Measurements from ENCODE around the gene TTC28.

Gene TTC28

GRCh38 chr22:28139961-28140360, 539.7 kb downstream of the TTC28 start:
- TF ChIP-seq CTCF (IDR thresholded peaks at IDR 0.05; ENCODE audit: control insufficient read depth, extremely low read depth, insufficient read depth) = no peak
- no peak for DNase-seq (ENCODE audit: low read depth)
- H3K4me3 ChIP-seq (ENCODE audit: low read depth, low read length) = no peak overlapping the region

- TF ChIP-seq CTCF (IDR thresholded peaks at IDR 0.05; ENCODE audit: control insufficient read depth, extremely low read depth, insufficient read depth) = no peak
- no peak overlapping the region for H3K4me3 ChIP-seq (ENCODE audit: low read depth, low read length)
- no peak for DNase-seq (ENCODE audit: low read depth)
Measured at GRCh38 chr22:28139516-28139915, 540.1 kb downstream of the TTC28 start.

GRCh38 chr22:28137036-28137435, 542.6 kb downstream of the TTC28 start:
- no peak overlapping the region for H3K4me3 ChIP-seq (ENCODE audit: low read depth, low read length)
- TF ChIP-seq CTCF (IDR thresholded peaks at IDR 0.05; ENCODE audit: control insufficient read depth, extremely low read depth, insufficient read depth) = no peak

GRCh38 chr22:28132466-28132865, 547.2 kb downstream of the TTC28 start:
- H3K4me3 ChIP-seq (ENCODE audit: low read depth, low read length) = no peak overlapping the region
- no peak for DNase-seq (ENCODE audit: low read depth)
- no peak for TF ChIP-seq CTCF (IDR thresholded peaks at IDR 0.05; ENCODE audit: control insufficient read depth, extremely low read depth, insufficient read depth)

More at GRCh38 chr22:28137036-28137435, 542.6 kb downstream of the TTC28 start:
- DNase-seq (ENCODE audit: low read depth) = no peak

- TF ChIP-seq CTCF (IDR thresholded peaks at IDR 0.05; ENCODE audit: control insufficient read depth, extremely low read depth, insufficient read depth) = no peak
- H3K4me3 ChIP-seq (ENCODE audit: low read depth, low read length) = no peak overlapping the region
- DNase-seq (ENCODE audit: low read depth) = no peak
Measured at GRCh38 chr22:28129319-28129962, 550.2 kb downstream of the TTC28 start.

GRCh38 chr22:28128827-28129226, 550.8 kb downstream of the TTC28 start:
- H3K4me3 ChIP-seq (ENCODE audit: low read depth, low read length) = no peak overlapping the region
- no peak for DNase-seq (ENCODE audit: low read depth)
- no peak for TF ChIP-seq CTCF (IDR thresholded peaks at IDR 0.05; ENCODE audit: control insufficient read depth, extremely low read depth, insufficient read depth)

- TF ChIP-seq CTCF (IDR thresholded peaks at IDR 0.05; ENCODE audit: control insufficient read depth, extremely low read depth, insufficient read depth) = no peak
- no peak overlapping the region for H3K4me3 ChIP-seq (ENCODE audit: low read depth, low read length)
- DNase-seq (ENCODE audit: low read depth) = no peak
Measured at GRCh38 chr22:28125799-28126198, 553.8 kb downstream of the TTC28 start.

Measured in LNCaP clone FGC (cell line).